Smooth muscle cell (in vitro differentiated cells): ENCODE results near the gene DOCK2. TPM values are rescaled to one million over a fixed set of nuclear protein-coding genes. Genes with fewer than 3 reads are reported as not detected.

Experiments used
- DNase-seq: peaks from one replicate; lab custom pipeline; 2025; ENCODE audit not compliant: unreplicated experiment; lab: John Stamatoyannopoulos, UW
- H2AFZ ChIP-seq: fragments of 200-600 bp; sonication (generic); 2 replicates; pipeline ENCODE4 v1.6.0; 2016; ENCODE audit warnings: antibody characterized with exemption, low read depth, mild to moderate bottlenecking
- H3F3A ChIP-seq: fragments of 200-600 bp; sonication (generic); 2 replicates; pipeline ENCODE4 v1.6.0; 2017; ENCODE audit warnings: antibody characterized with exemption, low read depth
- H3K27ac ChIP-seq: fragments of 200-600 bp; sonication (generic); 2 replicates; pipeline ENCODE4 v1.5.1; 2016; ENCODE audit warnings: low read depth, mild to moderate bottlenecking
- H3K27me3 ChIP-seq: fragments of 200-600 bp; sonication (generic); 2 replicates; pipeline ENCODE4 v1.6.1; 2016; ENCODE audit warnings: low read depth, mild to moderate bottlenecking
- H3K36me3 ChIP-seq: fragments of 200-600 bp; sonication (generic); 2 replicates; pipeline ENCODE4 v1.5.1; 2016; ENCODE audit warnings: low read depth
- H3K4me1 ChIP-seq: fragments of 200-600 bp; sonication (generic); 2 replicates; pipeline ENCODE4 v1.5.1; 2016; ENCODE audit warnings: low read depth
- H3K4me2 ChIP-seq: fragments of 200-600 bp; sonication (generic); 2 replicates; pipeline ENCODE4 v1.6.0; 2016; ENCODE audit warnings: mild to moderate bottlenecking
- H3K4me3 ChIP-seq: fragments of 200-600 bp; sonication (generic); 2 replicates; pipeline ENCODE4 v1.5.1; 2016; ENCODE audit warnings: mild to moderate bottlenecking
- H3K79me2 ChIP-seq: fragments of 200-600 bp; sonication (generic); 2 replicates; pipeline ENCODE4 v1.6.0; 2016; ENCODE audit warnings: low read depth, mild to moderate bottlenecking
- H3K9ac ChIP-seq: fragments of 200-600 bp; sonication (generic); 2 replicates; pipeline ENCODE4 v1.6.0; 2016; ENCODE audit warnings: low read depth
- H3K9me3 ChIP-seq: fragments of 200-600 bp; sonication (generic); replicated peaks from 2 replicates; pipeline ENCODE4 v1.5.1; 2016; ENCODE audit warnings: low read depth
- H4K20me1 ChIP-seq: fragments of 200-600 bp; sonication (generic); 2 replicates; pipeline ENCODE4 v1.6.0; 2016; ENCODE audit warnings: low read depth
- CTCF ChIP-seq: fragments of 200-600 bp; sonication (generic); IDR thresholded peaks from 2 replicates; pipeline ENCODE4 v1.5.1; 2017; ENCODE audit warnings: borderline replicate concordance, mild to moderate bottlenecking, antibody characterized with exemption; ENCODE audit not compliant: insufficient read depth, poor library complexity, severe bottlenecking
- WGBS: methylation state at CpG from one replicate; pipeline ENCODE4 v1.1.7; 2016; ENCODE audit warnings: low lambda C conversion rate; 5-methylcytosine and 5-hydroxymethylcytosine counted together
- polyA plus RNA-seq: library from polyadenylated mRNA; unstranded; fragments of >200 nt; fragmentation: Nextera tagmentation; extraction: Ambion mirVana; gene quantifications from 2 replicates; pipeline ENCODE4 v1.2.1, GENCODE V29; 2016
- total RNA-seq: library from RNA; depleted of rRNA; stranded (reverse); fragments of >200 nt; gene quantifications from 2 replicates; pipeline ENCODE4 v1.2.3, GENCODE V29; 2014

The DOCK2 gene
- total and polyA plus RNA-seq, 2 experiments from 2014 or later = 0.73 to 3.0 TPM

DNA sequence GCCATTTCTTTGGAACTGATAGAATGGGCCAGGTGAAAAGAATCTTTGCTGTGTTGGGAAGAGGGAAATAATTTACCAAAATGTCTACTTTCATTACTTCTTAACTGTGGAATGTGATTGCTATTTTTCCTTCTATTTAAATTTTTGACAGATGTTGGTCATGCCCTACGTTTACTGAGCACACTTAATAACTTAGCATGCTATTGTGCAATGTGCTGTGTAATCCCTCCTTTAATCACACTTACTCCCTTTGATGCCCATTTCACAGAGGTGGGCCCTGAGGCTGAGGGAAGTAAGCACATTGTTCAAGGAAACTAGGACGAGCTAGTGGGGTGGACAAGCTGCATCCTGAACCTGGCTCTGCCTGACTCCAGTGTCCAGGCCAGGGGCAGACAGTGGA, 391.0 kb downstream of the DOCK2 start:
- H3K9ac ChIP-seq = no peak overlapping the region
- no peak overlapping the region for H3K4me3 ChIP-seq
- H3K4me2 ChIP-seq = no peak overlapping the region
- no peaks in the 10 kb centered on the region for H3F3A ChIP-seq
- H3K27me3 ChIP-seq = peaks cover 17% of the 10 kb centered on the region
- no peaks in the 10 kb centered on the region for H3K79me2 ChIP-seq
- no peak overlapping the region for H3K27ac ChIP-seq
- H2AFZ ChIP-seq = no peak overlapping the region
- H3K4me1 ChIP-seq = no peaks in the 10 kb centered on the region
- H3K9me3 ChIP-seq = no peaks in the 10 kb centered on the region
- H3K36me3 ChIP-seq = no peaks in the 10 kb centered on the region
- WGBS = 76% methylated on average over 2 of the region's 2 CpGs
- H4K20me1 ChIP-seq = no peaks in the 10 kb centered on the region
- DNase-seq = no peak
- no peak for TF ChIP-seq CTCF

DNA sequence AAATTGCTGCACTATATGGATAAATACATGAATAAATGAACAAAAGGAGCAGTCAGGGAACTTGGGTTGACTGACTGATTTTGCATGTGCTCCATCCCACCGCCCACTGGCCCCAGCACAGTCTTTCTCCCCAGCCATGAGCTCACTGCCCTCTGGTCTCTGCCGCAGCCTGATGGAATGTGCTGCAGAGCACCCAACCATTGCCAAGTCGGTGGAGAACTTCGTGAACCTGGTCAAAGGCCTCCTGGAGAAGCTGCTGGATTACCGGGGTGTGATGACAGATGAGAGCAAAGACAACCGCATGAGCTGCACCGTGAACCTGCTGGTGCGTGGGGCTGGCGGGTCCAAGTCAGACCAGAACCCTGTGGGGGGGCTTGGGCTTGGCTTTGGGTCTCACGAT, 397.2 kb downstream of the DOCK2 start:
- Histone ChIP-seq H3K9me3 (no peaks in the 10 kb centered on the region), H3K27me3 (no peaks in the 10 kb centered on the region), H3K36me3 (no peaks in the 10 kb centered on the region), H4K20me1 (no peaks in the 10 kb centered on the region), H3F3A (no peaks in the 10 kb centered on the region), H2AFZ (no peak overlapping the region), H3K4me1 (no peaks in the 10 kb centered on the region), H3K9ac (no peak overlapping the region), H3K4me3 (no peak overlapping the region), H3K4me2 (no peak overlapping the region), H3K79me2 (no peaks in the 10 kb centered on the region), H3K27ac (no peak overlapping the region)
- no peak for DNase-seq
- 88% methylated on average over 10 of the region's 10 CpGs for WGBS
- TF ChIP-seq CTCF = no peak

- Histone ChIP-seq H3K79me2 (no peaks in the 10 kb centered on the region), H3K36me3 (no peaks in the 10 kb centered on the region), H2AFZ (no peak overlapping the region), H3K4me1 (no peaks in the 10 kb centered on the region), H3K4me3 (no peak overlapping the region), H4K20me1 (no peaks in the 10 kb centered on the region), H3F3A (no peaks in the 10 kb centered on the region), H3K27ac (no peak overlapping the region), H3K9me3 (no peaks in the 10 kb centered on the region), H3K27me3 (peaks cover 2% of the 10 kb centered on the region), H3K9ac (no peak overlapping the region), H3K4me2 (no peak overlapping the region)
- WGBS = 95% methylated on average over 7 of the region's 7 CpGs
- TF ChIP-seq CTCF = no peak
- no peak for DNase-seq
Measured at GRCh38 chr5:170038241-170038640, 401.2 kb downstream of the DOCK2 start.

DNA sequence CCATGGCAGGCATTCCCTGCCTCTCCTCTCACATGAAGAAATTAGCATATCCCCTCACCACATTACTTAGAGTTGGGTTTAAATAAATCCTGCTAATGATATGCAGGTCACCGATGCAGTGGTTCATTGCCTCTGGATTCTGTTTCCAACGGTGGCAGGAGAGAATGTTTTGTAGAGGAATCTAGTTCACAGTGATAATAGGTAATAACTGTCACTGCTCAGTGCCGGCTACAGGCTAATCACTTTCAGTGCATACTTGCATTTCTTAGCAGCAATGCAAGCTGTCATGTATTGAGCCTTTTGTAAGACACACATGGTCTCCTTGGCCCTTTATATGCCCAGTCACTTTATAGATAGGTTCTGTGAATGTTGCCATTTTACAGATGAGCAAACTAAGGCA, 402.8 kb downstream of the DOCK2 start:
- Histone ChIP-seq H3K4me3 (no peak overlapping the region), H3K9me3 (no peaks in the 10 kb centered on the region), H3K36me3 (no peaks in the 10 kb centered on the region), H2AFZ (no peak overlapping the region), H3K27me3 (peaks cover 6% of the 10 kb centered on the region), H3F3A (no peaks in the 10 kb centered on the region), H3K4me2 (no peak overlapping the region), H3K27ac (no peak overlapping the region), H3K9ac (no peak overlapping the region), H4K20me1 (no peaks in the 10 kb centered on the region), H3K4me1 (no peaks in the 10 kb centered on the region), H3K79me2 (no peaks in the 10 kb centered on the region)
- DNase-seq = no peak
- no peak for TF ChIP-seq CTCF
- 84% methylated on average over 3 of the region's 3 CpGs for WGBS
